HEK293T (cell line): ENCODE data around the gene PRG3.

ENCODE experiments used
- BHLHE40 ChIP-seq: fragments of 450-650 bp; IDR thresholded peaks from 2 replicates; pipeline ENCODE4 v1.6.1; 2016; ENCODE audit warnings: mild to moderate bottlenecking, moderate library complexity, borderline replicate concordance
- CTBP1 ChIP-seq: fragments of 450-650 bp; IDR thresholded peaks from 2 replicates; pipeline ENCODE4 v1.6.1; 2016; ENCODE audit warnings: borderline replicate concordance
- ELF4 ChIP-seq: fragments of 450-650 bp; IDR thresholded peaks from 2 replicates; pipeline ENCODE4 v1.6.1; 2017; ENCODE audit warnings: antibody characterized with exemption
- FOXA1 ChIP-seq: fragments of 450-650 bp; IDR thresholded peaks from 2 replicates; pipeline ENCODE4 v1.6.1; 2016; ENCODE audit warnings: mild to moderate bottlenecking
- FOXK2 ChIP-seq: fragments of 450-650 bp; IDR thresholded peaks from 2 replicates; pipeline ENCODE4 v1.6.1; 2016; ENCODE audit warnings: mild to moderate bottlenecking
- FOXM1 ChIP-seq: fragments of 450-650 bp; IDR thresholded peaks from 2 replicates; pipeline ENCODE4 v1.6.1; 2017; ENCODE audit warnings: mild to moderate bottlenecking, borderline replicate concordance
- HDGF ChIP-seq: fragments of 450-650 bp; IDR thresholded peaks from 2 replicates; pipeline ENCODE4 v1.6.1; 2017; ENCODE audit warnings: antibody characterized with exemption, borderline replicate concordance
- LEF1 ChIP-seq: fragments of 450-650 bp; IDR thresholded peaks from 2 replicates; pipeline ENCODE4 v1.6.1; 2017; ENCODE audit warnings: mild to moderate bottlenecking, borderline replicate concordance
- NFRKB ChIP-seq: fragments of 450-650 bp; IDR thresholded peaks from 2 replicates; pipeline ENCODE4 v1.6.1; 2016; ENCODE audit warnings: mild to moderate bottlenecking, moderate library complexity
- SP1 ChIP-seq: fragments of 450-650 bp; IDR thresholded peaks from 2 replicates; pipeline ENCODE4 v1.6.1; 2017
- SUZ12 ChIP-seq: fragments of 450-650 bp; IDR thresholded peaks from 2 replicates; pipeline ENCODE4 v1.6.1; 2016; ENCODE audit warnings: mild to moderate bottlenecking
- TARDBP ChIP-seq: fragments of 450-650 bp; IDR thresholded peaks from 2 replicates; pipeline ENCODE4 v1.6.1; 2016
- ZNF384 ChIP-seq: fragments of 450-650 bp; IDR thresholded peaks from 2 replicates; pipeline ENCODE4 v1.6.1; 2016

GRCh38 chr11:57407010-57407920, 26.3 kb upstream of the PRG3 start:
- TF ChIP-seq FOXM1 = no peak
- TF ChIP-seq LEF1 = no peak
- no peak for TF ChIP-seq SUZ12
- no peak for TF ChIP-seq BHLHE40
- TF ChIP-seq ELF4 = no peak
- no peak for TF ChIP-seq HDGF
- no peak for TF ChIP-seq SP1
- TF ChIP-seq NFRKB = no peak
- TF ChIP-seq ZNF384 = no peak
- TF ChIP-seq FOXK2 = no peak
- no peak for TF ChIP-seq TARDBP
- no peak for TF ChIP-seq CTBP1
- no peak for TF ChIP-seq FOXA1
